Embryonic facial prominence (tissue), 1 donor: Measurements from ENCODE around the gene COPS3.

Source experiments
- DNase-seq: peaks from one replicate; pipeline ENCODE4 v3.0.0-alpha.2; 2016; ENCODE audit errors: extremely low spot score

COPS3 gene

GRCh38 chr17:17280613-17281549 lies at the start of gene COPS3:
Gene COPS3, minus strand, starts transcription at chr17:17281246. Its CDS starts 60 bp downstream, at chr17:17281186.
- DNase-seq: peak; percentile 97

- DNase-seq: no peak
Measured at GRCh38 chr17:17328251-17328650, 47.2 kb upstream of the COPS3 start.

- no peak for DNase-seq
Measured at GRCh38 chr17:17326275-17326875, 45.3 kb upstream of the COPS3 start.

- no peak for DNase-seq
Measured at GRCh38 chr17:17325816-17326215, 44.8 kb upstream of the COPS3 start.

- DNase-seq: no peak
Measured at GRCh38 chr17:17325228-17325627, 44.2 kb upstream of the COPS3 start.

- DNase-seq: no peak
Measured at GRCh38 chr17:17324616-17325015, 43.6 kb upstream of the COPS3 start.

- DNase-seq: no peak
Measured at GRCh38 chr17:17322516-17323510, 41.8 kb upstream of the COPS3 start.

GRCh38 chr17:17321356-17322025 lies 40.4 kb upstream of the COPS3 start:
- DNase-seq: no peak

GRCh38 chr17:17320911-17321220 lies 39.8 kb upstream of the COPS3 start:
- no peak for DNase-seq

GRCh38 chr17:17320188-17320910 lies 39.3 kb upstream of the COPS3 start:
- DNase-seq: no peak

- no peak for DNase-seq
Measured at GRCh38 chr17:17315142-17315821, 34.2 kb upstream of the COPS3 start.

- no peak for DNase-seq
Measured at GRCh38 chr17:17314501-17315071, 33.5 kb upstream of the COPS3 start.

GRCh38 chr17:17313350-17313991 lies 32.4 kb upstream of the COPS3 start:
- DNase-seq: no peak

GRCh38 chr17:17309356-17309755 lies 28.3 kb upstream of the COPS3 start:
- DNase-seq: no peak

GRCh38 chr17:17305281-17305801 lies 24.3 kb upstream of the COPS3 start:
- no peak for DNase-seq

- no peak for DNase-seq
Measured at GRCh38 chr17:17304521-17304985, 23.5 kb upstream of the COPS3 start.

GRCh38 chr17:17303847-17304490 lies 22.9 kb upstream of the COPS3 start:
- DNase-seq: no peak
